Activated naive CD8-positive, alpha-beta T cell treated with anti-CD3 and anti-CD28 coated beads, Interleukin-2, amount 10 ng/mL, durations not matched to agents 7 days and 5 days (primary cell): ENCODE measurements around the gene MARK1. TPM values are rescaled to one million over a fixed set of nuclear protein-coding genes. Genes with fewer than 3 reads are reported as not detected.

Experiments
- ATAC-seq: fragments of 150-1000 bp; cut with Tn5 transposase; one replicate; pipeline ENCODE4 v1.10.0; 2021; ENCODE audit warnings: low read depth, moderate library complexity
- POLR2A ChIA-PET: fragments of 350-600 bp; sonication (Branson Sonifier 250); formaldehyde crosslinking; loops from one replicate; lab custom pipeline; 2021; ENCODE audit warnings: antibody characterized with exemption; lab: Charles Lee
- DNase-seq: peaks from one replicate; pipeline ENCODE4 v3.0.0; 2021
- H3K27ac Mint-ChIP-seq: one replicate; pipeline ENCODE4 v1.8.0; 2022; ENCODE audit warnings: mild to moderate bottlenecking, mixed read lengths
- H3K27me3 Mint-ChIP-seq: one replicate; pipeline ENCODE4 v1.8.0; 2022; ENCODE audit warnings: mild to moderate bottlenecking, moderate library complexity, mixed read lengths
- H3K36me3 Mint-ChIP-seq: one replicate; pipeline ENCODE4 v1.8.0; 2021; ENCODE audit warnings: mild to moderate bottlenecking, mixed read lengths
- H3K4me1 Mint-ChIP-seq: one replicate; pipeline ENCODE4 v1.8.0; 2021; ENCODE audit warnings: mixed read lengths
- H3K4me3 Mint-ChIP-seq: one replicate; pipeline ENCODE4 v1.8.0; 2022; ENCODE audit warnings: mild to moderate bottlenecking, moderate library complexity, mixed read lengths
- H3K9me3 Mint-ChIP-seq: one replicate; pipeline ENCODE4 v1.8.0; 2021; ENCODE audit warnings: mixed read lengths
- total RNA-seq, 2 experiments: library from RNA; stranded (reverse); gene quantifications; one replicate each; pipeline ENCODE4 v1.2.3, GENCODE V29; 2021

Gene MARK1
- total RNA-seq: not detected

DNA sequence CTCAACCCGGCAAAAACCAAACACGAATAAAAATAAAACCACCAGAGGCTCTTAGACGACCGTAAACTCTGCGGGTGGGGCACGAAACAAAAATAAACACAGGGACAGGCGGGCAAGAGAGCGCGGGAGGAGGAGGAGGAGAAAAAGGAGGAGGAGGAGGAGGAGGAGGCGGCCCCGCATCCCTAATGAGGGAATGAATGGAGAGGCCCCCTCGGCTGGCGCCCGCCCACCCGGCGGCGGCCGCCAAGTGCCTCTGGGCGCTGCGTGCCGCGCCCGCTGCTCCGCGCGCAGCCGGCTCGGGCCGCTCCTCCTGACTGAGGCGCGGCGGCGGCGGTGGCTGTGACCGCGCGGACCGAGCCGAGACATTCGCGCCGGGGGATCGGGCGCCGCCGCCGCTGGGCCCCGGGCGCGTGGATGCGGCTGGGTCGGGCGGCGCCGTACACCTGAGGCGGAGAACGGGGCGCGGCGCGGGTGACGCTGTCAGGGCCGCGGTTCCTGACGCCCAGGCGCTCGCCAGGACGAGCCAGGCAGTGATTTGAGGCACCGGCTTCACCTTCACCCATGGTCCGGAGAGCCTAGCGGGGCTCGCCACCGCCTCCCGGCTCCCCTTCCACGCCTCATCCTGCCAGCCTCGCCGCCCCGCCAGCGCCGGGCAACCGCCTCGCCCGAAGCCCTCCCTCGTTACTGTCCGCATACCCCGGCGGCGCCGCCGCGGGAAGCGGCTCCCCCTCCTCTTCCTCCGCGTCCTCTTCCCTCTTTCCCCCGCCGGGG, at the start of gene MARK1:
MARK1 (plus strand) TSS at position 229 of the 771 bp plus-strand sequence. CDS start 687 bp downstream, outside the sequence.
- POLR2A ChIA-PET: no interaction called here
- peaks cover 45% of the 10 kb centered on the region for H3K27me3 Mint-ChIP-seq
- ATAC-seq (peak; percentile 69), DNase-seq (peak; percentile 45)
- peak within 1 kb of the TSS; percentile 86 for H3K4me3 Mint-ChIP-seq
- no peak within 1 kb of the TSS for H3K27ac Mint-ChIP-seq
- H3K4me1 Mint-ChIP-seq: peaks cover 11% of the 10 kb centered on the region
- H3K9me3 Mint-ChIP-seq: no peaks in the 10 kb centered on the region
- H3K36me3 Mint-ChIP-seq: no peaks in the 10 kb centered on the region

DNA sequence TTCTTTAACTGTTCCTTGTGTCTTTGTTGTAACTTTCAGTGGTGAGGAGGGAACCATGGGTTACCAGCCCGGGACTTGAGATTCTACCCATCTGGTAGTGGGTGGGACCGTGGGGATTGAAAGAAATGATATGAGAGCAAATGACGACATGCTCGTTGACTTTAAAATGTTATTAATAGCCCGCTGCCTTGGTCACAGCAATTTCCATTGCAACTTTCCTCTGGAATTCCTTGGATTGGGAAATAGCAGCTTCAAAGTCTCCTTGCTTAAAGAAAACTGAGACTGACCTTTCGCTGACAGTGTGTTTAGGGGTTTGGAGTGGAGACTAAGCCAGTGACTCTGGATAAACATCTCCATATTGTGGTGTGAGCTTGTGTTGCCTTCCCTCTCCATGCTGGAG, 44.2 kb upstream of the MARK1 start:
- H3K9me3 Mint-ChIP-seq: no peaks in the 10 kb centered on the region
- H3K4me3 Mint-ChIP-seq: no peak overlapping the region

DNA sequence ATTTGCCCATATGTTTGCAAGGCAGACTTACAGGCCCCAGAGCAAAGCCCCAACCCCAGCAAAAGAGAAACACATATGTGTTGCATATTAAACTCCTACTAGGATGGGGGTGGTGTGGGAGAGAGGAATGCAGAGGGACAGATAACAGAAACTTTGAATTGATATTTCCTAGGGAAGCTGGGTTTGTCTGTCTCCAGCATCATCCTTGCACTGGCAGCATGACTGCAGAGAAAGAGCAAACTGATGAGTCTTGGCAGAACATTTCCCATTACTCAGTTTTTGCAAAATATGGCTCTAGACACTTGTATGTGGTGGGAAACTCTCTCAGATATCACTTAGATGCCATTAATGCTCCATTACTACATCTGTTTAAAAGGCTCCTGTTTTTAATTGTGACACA, 43.8 kb upstream of the MARK1 start:
- H3K36me3 Mint-ChIP-seq: no peaks in the 10 kb centered on the region
- no peak for ATAC-seq
- no peak overlapping the region for H3K27ac Mint-ChIP-seq
- H3K27me3 Mint-ChIP-seq: no peaks in the 10 kb centered on the region
- DNase-seq: no peak
- no peaks in the 10 kb centered on the region for H3K9me3 Mint-ChIP-seq
- H3K4me3 Mint-ChIP-seq: no peak overlapping the region
- no peaks in the 10 kb centered on the region for H3K4me1 Mint-ChIP-seq
- POLR2A ChIA-PET: no interaction called here

More for the DNA sequence above, 44.2 kb upstream of the MARK1 start:
- no peaks in the 10 kb centered on the region for H3K36me3 Mint-ChIP-seq
- H3K4me1 Mint-ChIP-seq: no peaks in the 10 kb centered on the region
- no peaks in the 10 kb centered on the region for H3K27me3 Mint-ChIP-seq
- no peak overlapping the region for H3K27ac Mint-ChIP-seq
- ATAC-seq: no peak
- POLR2A ChIA-PET: no interaction called here
- no peak for DNase-seq

DNA sequence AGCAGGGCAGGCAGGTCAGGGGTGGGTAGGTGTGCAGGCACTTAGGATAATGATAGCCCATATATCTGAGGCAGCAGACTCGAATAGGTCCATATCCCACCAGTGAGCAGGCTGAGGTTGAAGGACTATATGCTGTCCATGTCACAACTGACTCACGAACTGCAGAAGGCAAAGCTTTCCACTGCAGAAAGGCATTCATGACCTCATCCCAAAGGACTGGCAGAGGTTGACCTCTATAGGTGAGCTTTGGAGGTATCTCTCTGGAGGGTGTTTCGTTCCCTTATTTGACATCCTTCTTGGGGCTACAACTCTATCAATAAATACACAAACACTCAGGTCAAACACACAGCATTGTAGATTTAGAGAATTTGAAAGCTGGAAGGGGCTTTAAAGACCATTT, 42.8 kb upstream of the MARK1 start:
- no peak for DNase-seq

DNA sequence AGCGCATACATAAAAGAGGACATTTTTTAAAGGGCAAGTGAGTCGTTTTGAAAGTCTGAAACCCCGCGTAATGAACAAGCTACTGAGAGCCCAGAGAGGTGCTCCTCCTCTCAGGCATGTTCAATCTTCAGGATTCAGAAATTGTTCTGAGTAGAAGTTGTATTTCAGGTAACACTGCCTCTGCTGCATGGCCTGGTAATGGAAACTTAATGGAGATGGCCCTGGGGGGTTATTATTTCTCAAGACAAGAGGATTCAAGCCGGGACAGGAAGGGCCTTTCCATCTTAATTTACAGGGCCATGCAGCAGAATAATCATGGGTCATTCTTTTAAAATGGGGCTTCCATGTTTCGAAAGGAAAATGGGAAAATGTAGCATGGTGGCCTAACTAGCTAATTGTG, 42.1 kb upstream of the MARK1 start:
- DNase-seq: no peak
- no peak overlapping the region for H3K4me3 Mint-ChIP-seq
- H3K4me1 Mint-ChIP-seq: no peaks in the 10 kb centered on the region
- H3K27me3 Mint-ChIP-seq: no peaks in the 10 kb centered on the region
- POLR2A ChIA-PET: no interaction called here
- H3K36me3 Mint-ChIP-seq: no peaks in the 10 kb centered on the region
- no peaks in the 10 kb centered on the region for H3K9me3 Mint-ChIP-seq
- no peak overlapping the region for H3K27ac Mint-ChIP-seq
- ATAC-seq: no peak

More for the DNA sequence above, 42.8 kb upstream of the MARK1 start:
- Mint-ChIP-seq H3K4me1 (no peaks in the 10 kb centered on the region), H3K36me3 (no peaks in the 10 kb centered on the region), H3K9me3 (no peaks in the 10 kb centered on the region), H3K4me3 (no peak overlapping the region), H3K27me3 (no peaks in the 10 kb centered on the region), H3K27ac (no peak overlapping the region)
- no peak for ATAC-seq
- POLR2A ChIA-PET: no interaction called here

DNA sequence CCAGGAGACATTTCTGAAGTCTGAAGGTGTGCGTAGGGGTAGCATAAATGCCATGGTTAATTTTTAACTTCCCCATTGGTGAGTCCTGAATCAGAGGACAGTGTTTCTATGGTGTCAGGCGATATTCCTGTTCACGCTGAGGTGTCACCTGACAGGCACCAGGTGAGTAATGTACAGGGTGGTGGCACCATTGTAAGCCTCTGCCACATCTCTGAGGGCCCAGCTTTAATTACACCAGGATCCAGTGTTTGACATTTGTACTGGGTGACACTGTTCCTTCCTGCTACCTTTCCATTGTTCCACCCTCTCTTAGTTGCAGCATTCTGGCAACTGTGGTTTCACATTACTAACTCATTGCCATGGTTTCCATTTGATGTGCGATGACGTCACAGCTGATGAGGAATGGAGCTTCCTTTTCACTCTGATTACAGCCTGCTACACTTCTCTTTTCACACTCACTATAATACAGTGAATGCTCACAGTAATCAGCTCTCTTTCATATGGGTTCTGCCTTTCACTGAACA, 40.6 kb upstream of the MARK1 start:
- no peaks in the 10 kb centered on the region for H3K36me3 Mint-ChIP-seq
- POLR2A ChIA-PET: no interaction called here
- DNase-seq: no peak
- no peaks in the 10 kb centered on the region for H3K27me3 Mint-ChIP-seq
- no peaks in the 10 kb centered on the region for H3K9me3 Mint-ChIP-seq
- no peak overlapping the region for H3K4me3 Mint-ChIP-seq
- ATAC-seq: peak; percentile 14
- H3K4me1 Mint-ChIP-seq: no peaks in the 10 kb centered on the region
- no peak overlapping the region for H3K27ac Mint-ChIP-seq

DNA sequence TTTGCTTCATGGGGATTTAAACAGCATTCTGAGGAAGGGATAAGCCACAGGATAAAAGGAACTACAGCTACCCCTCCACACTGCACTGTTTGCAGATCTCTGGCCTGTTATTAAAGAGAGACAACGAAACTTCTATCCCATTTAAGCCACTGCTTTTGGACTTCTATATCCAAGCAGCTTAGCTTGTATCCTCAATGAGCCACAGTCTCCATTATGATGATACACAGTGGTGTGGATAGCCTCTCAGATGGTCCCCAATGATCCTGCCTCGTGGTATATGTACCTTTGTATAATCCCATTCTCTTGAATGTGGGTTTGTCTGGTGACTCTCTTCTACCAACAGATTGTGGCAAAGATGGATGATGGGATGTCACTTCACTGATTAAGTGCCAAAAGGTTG, 36.0 kb upstream of the MARK1 start:
- H3K27me3 Mint-ChIP-seq: peaks cover 3% of the 10 kb centered on the region
- H3K4me3 Mint-ChIP-seq: no peak overlapping the region
- ATAC-seq (no peak), DNase-seq (no peak)
- no peak overlapping the region for H3K27ac Mint-ChIP-seq
- POLR2A ChIA-PET: no interaction called here
- H3K36me3 Mint-ChIP-seq: no peaks in the 10 kb centered on the region
- H3K4me1 Mint-ChIP-seq: no peaks in the 10 kb centered on the region
- H3K9me3 Mint-ChIP-seq: no peaks in the 10 kb centered on the region

DNA sequence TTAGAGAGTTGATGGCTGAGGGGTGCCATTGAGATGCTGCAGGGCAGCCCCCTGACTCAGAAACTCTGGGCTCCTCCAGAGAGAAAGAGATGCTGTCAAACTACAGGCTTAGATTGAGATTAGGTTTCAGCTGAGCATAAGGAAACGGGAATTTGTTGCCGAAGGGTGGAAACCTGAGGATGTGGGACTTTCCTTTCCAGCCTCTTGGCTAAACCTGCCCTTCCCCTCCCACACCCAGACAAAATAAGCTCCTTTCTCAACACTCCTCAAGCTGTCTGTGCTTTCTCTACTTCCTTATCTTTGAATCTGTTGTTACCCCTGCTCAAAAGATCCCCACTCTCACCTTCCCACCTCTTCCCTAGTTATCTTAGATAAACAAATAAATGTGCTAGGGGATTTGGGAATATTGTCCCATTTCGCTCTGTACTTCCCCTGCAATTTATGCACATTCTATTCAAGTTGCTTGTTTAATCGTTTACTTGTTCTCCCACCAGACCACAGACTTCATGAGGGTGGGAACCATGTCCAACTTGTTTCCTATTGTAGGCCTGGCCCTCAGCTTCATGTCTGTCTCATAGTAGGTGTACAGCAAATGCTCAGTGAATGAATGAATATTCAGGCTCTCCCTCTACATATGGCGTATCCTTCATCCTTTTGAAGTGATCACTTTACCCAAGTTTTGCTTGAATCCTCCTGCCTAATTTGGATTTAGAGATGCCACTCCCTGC, 30.6 kb upstream of the MARK1 start:
- H3K36me3 Mint-ChIP-seq: no peaks in the 10 kb centered on the region
- no peaks in the 10 kb centered on the region for H3K9me3 Mint-ChIP-seq
- H3K27ac Mint-ChIP-seq: no peak overlapping the region
- ATAC-seq: no peak
- DNase-seq: no peak
- H3K4me3 Mint-ChIP-seq: no peak overlapping the region
- no peaks in the 10 kb centered on the region for H3K4me1 Mint-ChIP-seq
- POLR2A ChIA-PET: no interaction called here
- H3K27me3 Mint-ChIP-seq: peaks cover 9% of the 10 kb centered on the region

DNA sequence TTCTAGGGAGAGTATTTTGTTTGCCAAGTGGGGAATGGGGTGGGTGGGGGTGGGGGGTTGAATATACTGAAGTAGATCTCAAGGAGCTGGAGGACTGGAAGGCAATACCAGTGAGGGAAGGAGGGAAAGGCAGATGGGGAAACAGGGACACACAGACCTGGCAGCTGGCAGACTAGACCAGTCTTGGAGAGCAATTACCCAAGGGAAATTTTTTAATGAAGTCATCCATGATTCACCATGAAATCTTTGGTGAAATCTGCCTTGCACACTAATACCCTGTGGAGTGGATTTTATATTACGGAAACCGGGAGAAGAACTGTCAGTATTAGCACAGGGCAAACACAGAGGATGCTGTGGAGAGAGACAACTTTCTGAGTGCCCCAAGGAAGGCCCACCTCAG, 29.7 kb upstream of the MARK1 start:
- H3K36me3 Mint-ChIP-seq: no peaks in the 10 kb centered on the region
- POLR2A ChIA-PET: no interaction called here

DNA sequence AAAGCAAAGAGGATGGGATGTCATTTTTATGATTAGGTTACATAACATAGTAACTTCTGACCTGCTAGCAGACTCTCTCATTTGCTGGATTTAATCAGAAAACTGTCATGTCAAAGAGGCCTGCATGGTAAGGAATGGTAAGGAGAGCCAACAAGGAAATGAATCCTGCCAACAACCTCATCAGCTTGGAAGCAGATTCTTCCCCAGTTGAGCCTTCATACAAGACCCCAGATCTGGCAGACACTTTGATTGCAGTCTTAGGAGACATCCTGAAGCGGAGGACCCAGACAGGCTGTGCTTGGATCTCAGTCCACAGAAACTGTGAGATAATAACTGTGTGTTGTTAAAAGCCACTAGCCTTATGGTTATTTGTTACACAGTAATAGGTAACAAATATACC, 27.6 kb upstream of the MARK1 start:
- POLR2A ChIA-PET: no interaction called here
- no peaks in the 10 kb centered on the region for H3K4me1 Mint-ChIP-seq
- H3K27ac Mint-ChIP-seq: no peak overlapping the region
- H3K9me3 Mint-ChIP-seq: no peaks in the 10 kb centered on the region
- ATAC-seq (no peak), DNase-seq (no peak)
- H3K27me3 Mint-ChIP-seq: peaks cover 5% of the 10 kb centered on the region
- no peak overlapping the region for H3K4me3 Mint-ChIP-seq
- no peaks in the 10 kb centered on the region for H3K36me3 Mint-ChIP-seq

More for the DNA sequence above, 29.7 kb upstream of the MARK1 start:
- Mint-ChIP-seq H3K9me3 (no peaks in the 10 kb centered on the region), H3K4me3 (no peak overlapping the region), H3K4me1 (no peaks in the 10 kb centered on the region), H3K27ac (no peak overlapping the region), H3K27me3 (peaks cover 5% of the 10 kb centered on the region)
- DNase-seq: no peak
- no peak for ATAC-seq

DNA sequence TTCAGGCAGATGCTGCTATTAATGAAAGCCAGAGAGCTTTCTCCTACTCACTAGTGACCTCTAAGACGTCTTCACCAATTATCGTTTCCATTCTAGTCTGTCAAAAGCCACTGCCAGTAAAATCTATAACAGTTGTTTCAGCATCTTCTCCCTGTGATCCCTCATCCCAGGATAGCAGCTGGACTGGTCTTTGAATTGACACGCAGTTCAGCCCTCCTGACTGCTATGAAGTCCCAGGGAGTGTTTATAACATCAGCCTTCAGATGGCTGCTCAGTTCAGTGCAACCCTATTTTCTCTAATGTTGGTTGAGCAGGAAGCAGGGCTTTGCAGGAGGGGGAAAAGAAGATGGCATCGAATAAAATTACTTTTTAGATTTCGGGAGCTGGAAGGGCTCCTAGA, 23.6 kb upstream of the MARK1 start:
- Mint-ChIP-seq H3K27ac (no peak overlapping the region), H3K36me3 (no peaks in the 10 kb centered on the region), H3K4me1 (no peaks in the 10 kb centered on the region), H3K9me3 (no peaks in the 10 kb centered on the region), H3K27me3 (no peaks in the 10 kb centered on the region), H3K4me3 (no peak overlapping the region)
- ATAC-seq (no peak), DNase-seq (no peak)
- POLR2A ChIA-PET: no interaction called here

DNA sequence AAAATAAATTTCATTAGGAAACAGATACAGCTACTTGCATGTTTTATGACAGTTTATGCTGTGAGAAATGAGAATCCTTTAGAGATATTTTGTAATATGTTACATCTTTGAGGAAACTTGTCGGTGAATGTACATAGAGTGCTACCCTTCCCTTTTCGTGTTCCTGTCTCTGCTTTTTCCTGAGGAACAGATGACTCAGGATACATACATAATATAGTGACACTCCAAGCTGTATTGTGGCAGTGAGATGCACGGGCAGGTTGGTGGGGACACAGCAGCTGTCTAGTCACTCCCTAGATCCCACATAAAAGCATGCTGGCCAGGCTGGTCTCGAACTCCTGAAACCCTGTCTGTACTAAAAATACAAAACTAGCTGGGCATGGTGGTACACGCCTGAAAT, 20.9 kb upstream of the MARK1 start:
- ATAC-seq (no peak), DNase-seq (no peak)
- Mint-ChIP-seq H3K27ac (no peak overlapping the region), H3K4me3 (no peak overlapping the region), H3K9me3 (no peaks in the 10 kb centered on the region), H3K36me3 (no peaks in the 10 kb centered on the region), H3K4me1 (no peaks in the 10 kb centered on the region), H3K27me3 (no peaks in the 10 kb centered on the region)
- POLR2A ChIA-PET: no interaction called here

DNA sequence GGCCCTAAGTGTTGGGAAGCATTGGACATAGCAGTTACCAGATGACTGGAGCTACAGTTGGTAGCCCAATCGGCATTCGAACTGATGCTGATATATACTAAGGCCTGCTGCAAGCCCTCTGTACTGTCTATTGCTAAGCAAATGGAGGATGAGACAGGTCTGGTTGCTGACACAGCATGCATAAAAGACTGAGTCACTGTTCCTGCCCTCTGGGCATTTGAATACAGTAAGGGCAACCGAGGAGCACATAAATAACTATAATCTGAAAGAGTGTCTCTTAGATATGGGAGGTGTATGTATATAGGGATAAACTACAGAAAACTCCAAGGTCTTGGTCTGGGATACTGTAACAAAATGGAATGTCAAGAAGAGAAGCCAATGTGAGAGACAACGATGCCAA, 16.8 kb upstream of the MARK1 start:
- Mint-ChIP-seq H3K4me3 (no peak overlapping the region), H3K27ac (no peak overlapping the region), H3K4me1 (no peaks in the 10 kb centered on the region), H3K27me3 (no peaks in the 10 kb centered on the region), H3K9me3 (no peaks in the 10 kb centered on the region), H3K36me3 (no peaks in the 10 kb centered on the region)
- no peak for ATAC-seq
- DNase-seq: no peak
- POLR2A ChIA-PET: no interaction called here

DNA sequence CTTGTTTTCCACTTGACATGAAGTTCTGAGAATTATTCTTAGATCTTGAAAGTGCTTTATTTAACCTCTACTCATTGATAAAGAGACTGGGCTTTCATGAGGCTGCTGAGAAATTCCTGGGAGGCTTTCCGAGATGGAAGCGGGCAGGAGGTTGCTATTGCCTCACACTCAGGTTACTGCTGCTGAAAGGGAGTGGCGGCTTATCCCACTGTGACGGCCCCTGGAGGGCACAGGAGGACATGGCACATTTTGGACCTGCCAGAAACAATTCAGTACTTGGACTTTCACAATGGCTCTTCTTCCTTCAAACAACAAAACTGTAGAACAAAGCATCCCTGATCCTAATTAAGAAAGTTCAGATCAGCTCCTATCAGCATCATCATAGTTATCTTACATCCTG, 16.2 kb upstream of the MARK1 start:
- ATAC-seq (no peak), DNase-seq (no peak)
- H3K27ac Mint-ChIP-seq: no peak overlapping the region
- no peaks in the 10 kb centered on the region for H3K4me1 Mint-ChIP-seq
- H3K9me3 Mint-ChIP-seq: no peaks in the 10 kb centered on the region
- no peaks in the 10 kb centered on the region for H3K36me3 Mint-ChIP-seq
- POLR2A ChIA-PET: no interaction called here
- no peak overlapping the region for H3K4me3 Mint-ChIP-seq
- H3K27me3 Mint-ChIP-seq: no peaks in the 10 kb centered on the region
